Osteocyte (in vitro differentiated cells): Measurements from ENCODE around the gene CPSF4L. TPM values are rescaled to one million over a fixed set of nuclear protein-coding genes. Genes with fewer than 3 reads are reported as not detected.

Source experiments
- DNase-seq: peaks from one replicate; pipeline ENCODE4 v3.0.0; 2021; ENCODE audit warnings: mixed read lengths; ENCODE audit not compliant: unreplicated experiment; ENCODE audit errors: extremely low spot score
- H3K27ac Mint-ChIP-seq: one replicate; pipeline ENCODE4 v1.8.0; 2021; ENCODE audit warnings: mild to moderate bottlenecking, mixed read lengths; ENCODE audit not compliant: unreplicated experiment
- H3K27me3 Mint-ChIP-seq: one replicate; pipeline ENCODE4 v1.8.0; 2021; ENCODE audit warnings: mixed read lengths; ENCODE audit not compliant: unreplicated experiment
- H3K36me3 Mint-ChIP-seq: one replicate; pipeline ENCODE4 v1.8.0; 2021; ENCODE audit warnings: mixed read lengths; ENCODE audit not compliant: unreplicated experiment
- H3K4me1 Mint-ChIP-seq: one replicate; pipeline ENCODE4 v1.8.0; 2021; ENCODE audit warnings: mixed read lengths; ENCODE audit not compliant: unreplicated experiment
- H3K4me3 Mint-ChIP-seq: one replicate; pipeline ENCODE4 v1.8.0; 2021; ENCODE audit warnings: mild to moderate bottlenecking, moderate library complexity, mixed read lengths; ENCODE audit not compliant: unreplicated experiment
- H3K9me3 Mint-ChIP-seq: one replicate; pipeline ENCODE4 v1.8.0; 2021; ENCODE audit warnings: mixed read lengths; ENCODE audit not compliant: unreplicated experiment
- CTCF ChIP-seq: fragments of 200-600 bp; sonication (generic); IDR thresholded peaks from 2 replicates; pipeline ENCODE4 v1.5.0; 2021; ENCODE audit warnings: antibody characterized with exemption, mild to moderate bottlenecking, moderate library complexity
- total RNA-seq: library from RNA; stranded (reverse); gene quantifications from 2 replicates; pipeline ENCODE4 v1.2.1, GENCODE V29; 2021

CPSF4L gene
- total RNA-seq, 1 donor from 2014 or later = not detected

- TF ChIP-seq CTCF = no peak
- peaks cover 64% of the 10 kb centered on the region for H3K4me1 Mint-ChIP-seq
- H3K27me3 Mint-ChIP-seq = no peaks in the 10 kb centered on the region
- H3K27ac Mint-ChIP-seq = peak overlapping the region; percentile 59
- no peak for DNase-seq
- H3K36me3 Mint-ChIP-seq = peaks cover 1% of the 10 kb centered on the region
- no peak overlapping the region for H3K4me3 Mint-ChIP-seq
- no peaks in the 10 kb centered on the region for H3K9me3 Mint-ChIP-seq
Measured at GRCh38 chr17:73301369-73301768, 39.7 kb upstream of the CPSF4L start.

- Mint-ChIP-seq H3K9me3 (no peaks in the 10 kb centered on the region), H3K27ac (peak overlapping the region; percentile 27), H3K4me1 (peaks cover 54% of the 10 kb centered on the region), H3K27me3 (no peaks in the 10 kb centered on the region), H3K4me3 (no peak overlapping the region), H3K36me3 (peaks cover 1% of the 10 kb centered on the region)
- TF ChIP-seq CTCF = no peak
- no peak for DNase-seq
Measured at GRCh38 chr17:73300392-73300791, 38.7 kb upstream of the CPSF4L start.

GRCh38 chr17:73297934-73298861 is 36.5 kb upstream of the CPSF4L start:
- no peaks in the 10 kb centered on the region for H3K9me3 Mint-ChIP-seq
- H3K4me1 Mint-ChIP-seq = peaks cover 48% of the 10 kb centered on the region
- no peak for DNase-seq
- H3K4me3 Mint-ChIP-seq = no peak overlapping the region
- no peaks in the 10 kb centered on the region for H3K27me3 Mint-ChIP-seq
- no peak for TF ChIP-seq CTCF
- peaks cover 1% of the 10 kb centered on the region for H3K36me3 Mint-ChIP-seq
- peak overlapping the region; percentile 50 for H3K27ac Mint-ChIP-seq

GRCh38 chr17:73293480-73293911 is 31.8 kb upstream of the CPSF4L start:
- Mint-ChIP-seq H3K4me1 (peaks cover 65% of the 10 kb centered on the region), H3K36me3 (no peaks in the 10 kb centered on the region), H3K4me3 (no peak overlapping the region), H3K9me3 (no peaks in the 10 kb centered on the region), H3K27me3 (no peaks in the 10 kb centered on the region), H3K27ac (peak overlapping the region; percentile 79)
- no peak for TF ChIP-seq CTCF
- no peak for DNase-seq

GRCh38 chr17:73293031-73293430 is 31.4 kb upstream of the CPSF4L start:
- no peak overlapping the region for H3K4me3 Mint-ChIP-seq
- H3K4me1 Mint-ChIP-seq = peaks cover 62% of the 10 kb centered on the region

More at GRCh38 chr17:73293031-73293430, 31.4 kb upstream of the CPSF4L start:
- H3K36me3 Mint-ChIP-seq = no peaks in the 10 kb centered on the region
- no peaks in the 10 kb centered on the region for H3K9me3 Mint-ChIP-seq
- no peaks in the 10 kb centered on the region for H3K27me3 Mint-ChIP-seq
- no peak for TF ChIP-seq CTCF
- peak overlapping the region; percentile 79 for H3K27ac Mint-ChIP-seq
- no peak for DNase-seq
